Measurements from ENCODE around the gene MMD2. TPM values are rescaled to one million over a fixed set of nuclear protein-coding genes. Genes with fewer than 3 reads are reported as not detected.

Gene MMD2
- total and polyA plus RNA-seq, 2 of the 8 experiments (the other 6 are each of a cell fraction or from before 2014, with no cell fraction given) = 0.14 TPM; not detected in 1

- TF ChIP-seq CHD7 (IDR thresholded peaks at IDR 0.05; ENCODE audit: insufficient replicate concordance, low read length) (no peak), RAD21 (IDR thresholded peaks at IDR 0.05 in 1 of 2, conservative IDR thresholded peaks at IDR 0.05 in 1 of 2; ENCODE audit: low read depth in 2 of 2, low read length in 2 of 2) (no peak), JUN (IDR thresholded peaks at IDR 0.05; ENCODE audit: low read depth, low read length) (no peak), POLR2AphosphoS5 (IDR thresholded peaks at IDR 0.05; ENCODE audit: low read depth, low read length) (no peak), KDM4A (IDR thresholded peaks at IDR 0.05; ENCODE audit: low read depth, low read length, severe bottlenecking) (no peak), YY1 (IDR thresholded peaks at IDR 0.05; ENCODE audit: low read depth, low read length) (no peak)
Measured at GRCh38 chr7:4904346-4904745, 54.6 kb downstream of the MMD2 start (continued).

All from H1 (cell line).